ENCODE measurements around the gene SBK2.

Gene SBK2

GRCh38 chr19:55554302-55554701 is 17.4 kb upstream of the SBK2 start:
- no peak for DNase-seq

DNA sequence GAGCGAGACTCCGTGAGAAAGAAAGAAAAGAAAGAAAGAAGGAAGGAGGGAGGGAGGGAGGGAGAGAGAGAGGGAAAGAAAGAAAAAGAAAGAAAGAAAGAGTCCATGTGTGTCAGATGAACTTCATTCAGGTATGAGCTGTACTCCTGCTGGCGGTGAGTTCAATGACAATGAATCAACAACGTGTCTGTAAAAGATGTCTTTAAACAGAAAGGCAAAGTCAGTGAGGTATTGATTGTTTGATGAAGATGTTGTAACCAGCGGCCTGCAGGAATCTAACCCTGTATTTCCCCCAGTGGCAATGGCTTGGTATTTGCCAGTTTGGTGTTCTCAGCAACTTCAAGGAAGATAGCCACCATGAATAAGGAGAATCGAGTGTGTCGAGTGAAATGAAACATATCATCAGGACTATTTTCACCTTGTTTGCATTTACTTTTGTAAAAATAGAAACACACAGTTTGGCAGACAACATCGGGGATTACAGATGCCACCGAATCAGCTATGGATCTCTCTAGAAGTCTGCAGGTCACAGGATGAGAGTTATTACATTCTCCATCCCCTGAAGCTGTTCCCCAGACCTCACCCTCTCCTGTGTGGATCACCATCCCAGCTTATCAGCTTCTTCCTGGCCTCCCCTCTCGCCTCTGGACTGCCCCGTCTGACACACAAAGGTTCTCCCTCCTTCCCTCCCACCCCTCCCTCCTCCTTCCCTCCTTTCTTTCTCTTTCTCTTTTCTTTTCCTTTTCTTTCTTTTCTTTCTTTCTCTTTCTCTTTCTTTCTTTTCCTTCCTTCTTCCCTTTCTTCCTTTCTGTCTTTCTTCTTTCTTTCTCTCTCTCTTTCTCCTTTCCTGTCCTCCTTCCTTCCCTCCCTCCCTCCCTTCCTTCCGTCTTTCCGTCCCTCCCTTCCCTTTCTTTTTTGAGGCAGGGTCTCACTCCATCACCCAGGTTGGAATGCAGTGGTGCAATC is 16.6 kb upstream of the SBK2 start:
- DNase-seq, result no peak

GRCh38 chr19:55552620-55553019 is 15.7 kb upstream of the SBK2 start:
- no peak for DNase-seq

DNA sequence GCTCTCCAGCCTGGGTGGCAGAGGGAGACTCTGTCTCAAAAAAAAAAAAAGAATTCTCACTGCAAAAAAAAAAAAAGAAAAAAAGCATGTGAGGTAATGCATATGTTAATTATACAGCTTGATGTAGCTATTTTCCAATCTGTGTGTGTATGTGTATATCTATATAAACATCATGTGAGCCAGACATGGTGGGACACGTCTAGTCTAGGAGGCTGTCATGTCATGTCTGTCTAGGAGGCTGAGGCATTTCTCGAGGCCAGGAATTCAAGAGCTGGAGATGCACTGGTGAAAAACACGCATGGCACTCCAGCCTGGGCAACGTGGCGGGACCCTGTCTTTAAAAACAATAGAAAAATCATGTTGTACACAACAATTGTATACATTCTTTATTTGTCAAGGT is 15.3 kb upstream of the SBK2 start:
- DNase-seq, result no peak

GRCh38 chr19:55550321-55550650 is 13.4 kb upstream of the SBK2 start:
- no peak for DNase-seq

DNA sequence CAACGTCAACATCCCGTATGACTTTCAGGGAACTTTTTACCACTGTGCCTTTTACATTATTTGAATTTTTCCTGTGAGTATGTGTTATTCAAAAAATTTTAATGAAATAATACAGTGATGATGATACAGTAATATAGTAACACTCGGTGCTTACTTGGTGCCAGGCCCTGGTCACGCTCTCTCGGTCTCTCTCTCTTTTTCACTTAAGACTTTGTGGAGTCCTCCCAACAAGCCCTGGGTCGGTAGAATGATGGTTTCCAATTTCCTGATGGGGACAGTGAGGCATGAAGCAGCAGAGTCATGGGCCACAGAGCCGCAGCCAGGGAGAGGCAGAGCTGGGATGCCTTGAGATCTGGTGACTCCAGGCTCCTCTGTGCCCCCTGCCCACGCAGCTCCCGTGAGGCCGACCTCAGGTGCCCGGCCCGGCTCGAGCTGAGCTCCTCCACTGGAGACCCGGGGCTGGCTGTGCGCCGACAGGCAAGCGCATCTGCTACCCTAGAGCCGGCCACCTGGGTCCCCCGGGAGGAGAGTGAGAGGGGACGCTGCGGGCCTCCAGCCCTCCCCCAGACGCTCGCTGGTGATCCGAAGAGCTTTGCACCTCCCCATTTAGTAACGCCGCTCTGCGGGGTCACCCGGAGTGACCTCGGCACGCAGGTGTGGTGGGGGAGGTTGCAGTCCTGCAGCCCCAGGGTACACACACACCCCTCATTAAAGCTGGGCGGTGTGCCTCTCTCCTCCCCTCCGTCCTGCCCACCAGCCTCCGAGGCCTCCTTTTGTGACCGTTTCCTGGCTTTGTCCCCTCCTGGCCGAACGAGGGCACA is 12.8 kb upstream of the SBK2 start:
- no peak for DNase-seq

GRCh38 chr19:55546822-55547614 is 10.1 kb upstream of the SBK2 start:
- DNase-seq, result no peak

DNA sequence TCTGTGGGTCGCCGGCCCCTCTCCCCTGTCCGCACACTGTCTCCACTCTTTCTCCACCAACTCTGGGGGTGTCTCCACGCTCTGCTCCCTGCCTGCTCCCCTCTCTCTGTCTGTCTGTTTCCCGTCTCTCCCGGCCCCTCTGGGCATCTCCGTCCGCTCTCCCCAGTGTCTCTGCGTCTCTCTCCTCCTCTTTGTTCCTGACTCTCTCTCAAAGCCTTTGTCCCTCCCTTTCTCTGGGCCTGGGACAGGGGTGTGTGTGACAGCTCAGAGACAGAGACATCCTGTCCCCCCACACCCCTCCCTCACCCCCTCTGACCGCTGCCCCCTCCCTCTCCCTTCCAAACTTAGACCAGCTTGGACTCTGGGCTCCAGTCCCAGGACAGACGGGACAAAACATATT is 9.1 kb upstream of the SBK2 start:
- DNase-seq, result no peak

- no peak for DNase-seq
These were observed 8.5 kb upstream of the SBK2 start, which contains the start of gene SBK3 for GRCh38 chr19:55545443-55545842. Gene SBK3 (minus strand): TSS chr19:55545543. CDS start chr19:55545543, 0 bp downstream.

DNA sequence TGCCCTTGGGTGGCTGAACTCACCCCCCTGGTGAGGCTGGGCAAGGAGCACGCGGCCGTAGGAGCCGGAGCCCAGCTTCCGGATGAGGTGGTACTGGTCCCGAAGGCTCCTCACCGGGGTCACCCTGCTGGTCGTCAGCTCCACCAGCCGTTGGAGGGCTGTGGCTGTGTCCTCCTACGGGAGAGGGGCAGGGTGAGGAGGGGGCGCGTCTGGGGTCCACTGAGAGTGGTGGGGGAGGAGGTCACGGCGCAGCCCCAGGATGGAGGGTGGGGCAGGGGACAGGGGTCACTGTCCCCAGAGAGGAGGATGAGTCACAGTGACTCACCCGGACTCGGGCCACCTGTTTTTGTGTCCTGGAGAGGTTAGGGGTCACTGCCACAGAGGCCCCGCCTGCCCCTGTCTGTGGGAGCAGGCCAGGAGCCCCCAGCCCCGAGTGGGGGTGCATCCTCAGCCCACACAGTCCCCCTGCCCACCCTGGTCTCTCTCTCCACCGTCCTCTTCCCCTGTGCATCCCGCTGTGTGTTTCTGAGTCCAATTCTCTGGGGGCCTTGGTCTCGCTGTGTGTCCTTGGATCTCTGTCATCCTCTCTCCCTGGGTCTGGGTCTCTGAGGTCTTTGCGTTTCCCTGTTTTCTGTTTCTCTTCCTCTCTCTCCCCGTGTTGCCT is 8.0 kb upstream of the SBK2 start:
- DNase-seq, result no peak

DNA sequence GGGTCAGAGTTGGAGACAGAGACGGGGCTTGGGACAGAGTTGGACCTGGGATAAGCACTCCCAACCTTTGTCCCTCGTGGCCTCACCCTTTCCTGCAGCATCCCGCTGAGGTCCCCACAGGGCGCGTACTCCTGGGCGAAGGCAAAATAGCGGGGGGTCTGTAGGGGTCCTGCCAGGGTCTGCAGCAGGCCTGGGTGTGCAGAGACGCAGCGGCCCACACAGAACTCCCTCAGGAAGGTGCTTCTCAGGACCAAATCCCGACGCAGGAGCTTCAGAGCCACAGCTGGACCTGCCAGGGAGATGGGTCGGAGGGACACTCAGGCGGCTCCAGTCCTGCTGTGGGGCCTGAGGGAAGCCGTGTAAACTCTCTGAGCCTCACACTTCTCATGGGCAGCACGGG is 7.1 kb upstream of the SBK2 start:
- no peak for DNase-seq

GRCh38 chr19:55543567-55543966 is 6.6 kb upstream of the SBK2 start:
- DNase-seq, result no peak

DNA sequence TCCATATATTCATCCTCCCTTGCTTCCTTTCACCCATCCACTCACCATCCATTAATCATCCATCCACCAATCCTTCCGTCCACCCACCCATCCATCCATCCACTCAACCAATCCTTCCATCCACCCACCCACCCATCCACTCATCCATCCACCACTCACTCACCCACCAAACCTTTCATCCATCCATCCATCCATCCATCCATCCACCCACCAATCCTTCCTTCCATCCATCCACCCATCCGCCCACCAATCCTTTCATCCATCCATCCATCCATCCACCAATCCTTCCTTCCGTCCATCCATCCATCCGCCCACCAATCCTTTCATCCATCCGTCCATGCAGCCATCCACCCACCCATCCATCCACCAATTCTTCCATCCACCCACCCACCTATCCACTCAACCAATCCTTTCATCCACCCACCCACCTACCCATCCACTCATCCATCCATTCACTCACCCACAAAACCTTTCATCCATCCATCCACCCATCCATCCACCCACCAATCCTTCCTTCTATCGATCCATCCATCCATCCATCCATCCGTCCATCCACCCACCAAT is 5.4 kb upstream of the SBK2 start:
- DNase-seq, result no peak

DNA sequence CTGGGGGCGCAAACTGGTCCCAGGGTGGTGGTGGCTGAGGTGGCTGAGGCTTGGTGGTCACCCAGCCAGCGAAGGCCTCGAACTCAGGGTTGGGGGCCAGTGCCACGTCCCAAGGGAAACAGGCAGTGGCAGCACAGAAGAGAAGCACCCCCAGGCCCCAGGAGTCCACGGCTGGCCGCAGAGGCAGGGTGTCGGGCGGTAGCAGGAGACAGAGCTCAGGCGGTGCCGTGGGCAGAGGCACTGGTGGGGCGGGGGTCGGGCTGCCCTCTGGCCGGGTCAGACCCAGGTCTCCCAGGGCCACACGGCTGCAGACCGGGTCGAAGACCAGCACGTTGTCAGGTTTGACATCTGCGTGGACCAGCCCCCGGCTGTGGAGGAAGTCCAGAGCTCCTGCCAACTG is 4.2 kb upstream of the SBK2 start:
- DNase-seq, result no peak

- no peak for DNase-seq
These were observed 3.7 kb upstream of the SBK2 start for GRCh38 chr19:55540619-55541018.

DNA sequence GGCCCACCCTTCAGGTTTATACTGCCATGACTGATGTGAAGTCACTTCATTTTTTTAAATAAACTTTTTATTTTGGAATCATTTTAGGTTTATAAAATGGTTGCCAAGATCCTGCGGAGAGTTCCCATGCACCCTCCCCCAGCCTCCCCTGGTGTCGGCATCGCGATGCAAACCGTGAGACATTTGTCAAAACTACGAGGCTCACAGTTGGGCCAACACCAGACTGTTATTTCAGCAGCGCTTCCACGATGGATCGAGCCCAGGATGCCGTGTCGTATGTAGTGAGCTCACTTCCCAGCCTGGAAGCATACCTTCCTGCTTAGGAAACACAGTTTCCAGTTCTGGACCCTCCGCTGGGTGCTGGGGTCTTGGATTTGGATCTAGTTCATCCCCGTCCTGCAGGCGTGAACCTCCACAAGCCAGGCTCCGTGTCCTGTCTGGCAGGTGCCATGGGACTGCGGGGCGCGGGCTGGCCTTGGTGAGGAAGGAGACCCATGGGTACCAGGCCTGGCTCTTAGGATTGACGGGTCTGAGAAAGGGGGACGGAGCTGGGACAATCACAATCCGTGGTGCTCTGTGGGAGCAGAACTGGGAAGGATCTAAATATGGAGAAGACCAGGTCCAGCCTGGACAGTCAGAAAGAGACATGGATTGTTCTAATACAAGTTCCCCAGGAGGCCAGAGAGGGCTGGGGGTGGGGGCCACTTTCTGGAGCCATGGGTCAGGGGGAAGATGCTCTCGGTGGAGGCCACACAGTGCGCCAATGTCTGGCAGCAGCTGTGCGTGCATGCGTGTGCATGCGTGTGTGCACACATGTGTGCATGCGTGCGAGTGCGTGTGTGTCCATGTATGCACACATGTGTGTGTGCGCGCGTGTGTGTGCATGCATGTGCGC is 2.4 kb upstream of the SBK2 start:
- no peak for DNase-seq

- no peak for DNase-seq
These were observed 1.2 kb upstream of the SBK2 start for GRCh38 chr19:55538132-55538531.

GRCh38 chr19:55537741-55538111 is 793 bp upstream of the SBK2 start:
- DNase-seq, result no peak

DNA sequence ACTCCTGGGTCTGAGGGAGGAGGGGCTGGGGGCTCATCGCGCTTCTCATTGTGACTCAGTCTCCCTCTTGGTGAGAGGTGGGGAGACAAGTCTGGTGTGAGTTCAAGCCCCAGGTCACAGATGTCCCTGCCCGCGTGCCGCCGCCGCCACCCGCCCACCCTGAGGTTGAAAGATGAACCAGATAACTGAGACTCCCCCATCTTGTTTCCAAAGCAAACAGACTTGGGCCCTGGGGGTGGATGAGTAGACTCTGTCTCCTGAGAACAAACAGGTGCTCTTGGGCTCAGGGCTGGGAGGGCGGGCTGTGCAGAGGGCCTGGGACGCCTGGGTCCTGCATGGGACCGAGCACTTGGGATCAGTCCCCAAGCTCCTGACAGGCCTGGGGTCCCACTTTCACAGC is 567 bp downstream of the SBK2 start:
- no peak for DNase-seq

DNA sequence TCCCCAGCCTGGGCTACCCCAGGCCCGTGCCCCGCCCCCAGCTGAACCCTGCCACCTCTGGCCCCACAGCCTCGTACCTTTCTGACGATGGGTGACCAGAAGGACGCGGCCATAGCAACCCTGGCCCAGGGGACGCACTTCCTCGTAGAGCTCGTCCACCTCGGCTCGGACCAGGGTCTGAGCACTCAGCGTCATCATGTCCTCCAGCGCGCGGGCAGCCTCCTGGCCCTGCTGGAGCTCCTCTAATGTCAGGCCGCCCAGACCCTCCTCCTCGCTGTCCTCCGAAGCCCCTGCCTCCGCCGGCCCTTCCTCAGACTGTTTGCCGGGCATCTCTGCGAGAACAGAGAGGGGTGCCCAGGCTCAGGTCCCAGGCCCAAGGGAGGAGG is 975 bp downstream of the SBK2 start:
- DNase-seq, result no peak
